ENCODE data around the gene ABCA1.
A peak's percentile ranks its signal among the peaks of the same experiment; 100 is the strongest.
"Not testable (repeated sequence)": the region's sequence is repeated elsewhere in the genome, so short reads cannot be mapped to it uniquely, and the experiment has no call there.

ABCA1 gene

DNA sequence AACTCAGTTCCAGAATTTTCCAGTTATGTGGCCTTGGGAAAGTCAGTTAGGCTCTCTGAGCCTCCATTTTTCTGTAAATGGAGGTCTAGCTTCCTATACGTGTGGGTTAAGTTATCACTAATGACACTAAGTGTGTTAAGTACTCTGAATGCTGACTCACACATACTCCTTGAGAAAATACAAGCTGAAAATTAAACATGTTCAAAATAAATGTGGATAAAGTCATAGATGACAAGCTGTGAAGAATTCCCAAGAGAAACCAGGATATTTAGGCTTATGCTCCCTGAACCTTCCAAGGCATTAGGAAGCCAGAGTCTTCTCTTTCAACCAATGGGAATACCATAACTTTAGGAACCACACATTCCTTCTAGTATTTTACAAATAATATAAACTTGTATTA is 58.1 kb downstream of the ABCA1 start:
- DNase-seq (ENCODE audit: low read depth in 2 of 2): no peak

DNA sequence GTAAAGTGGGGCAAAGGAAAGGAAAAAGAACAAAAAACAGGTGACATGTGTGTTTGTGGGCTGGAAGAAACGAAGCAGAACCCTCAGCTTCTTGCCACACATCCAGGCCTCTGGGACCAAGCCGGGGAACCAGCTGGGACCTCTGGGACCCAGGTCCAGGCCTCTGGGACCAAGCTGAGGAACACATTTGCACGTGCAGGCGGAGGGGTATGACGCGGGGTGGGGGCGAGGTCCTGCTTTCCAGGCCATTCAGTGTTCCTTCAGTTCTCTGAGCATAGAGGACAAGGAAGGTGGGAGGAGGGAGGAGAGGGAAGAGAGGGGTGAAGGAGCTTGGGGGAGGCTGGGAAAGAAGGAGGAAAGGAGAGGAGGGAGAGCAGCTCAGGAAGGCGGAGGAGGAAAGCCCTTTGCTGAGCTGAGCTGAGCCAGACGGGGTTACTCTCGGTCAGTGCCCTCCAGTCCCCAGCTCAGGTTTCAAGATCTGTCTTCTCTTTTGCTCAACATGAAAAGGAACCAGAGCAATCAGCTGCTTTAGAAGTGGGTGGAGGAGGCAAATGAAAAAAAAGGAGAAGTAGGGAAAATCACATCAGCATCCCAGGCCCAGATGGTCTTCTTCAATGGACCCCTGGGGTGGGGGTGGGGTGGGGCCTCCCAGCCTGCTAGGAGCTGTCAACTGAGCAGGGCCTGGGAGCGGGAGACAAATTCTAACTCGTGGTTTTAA is 59.1 kb downstream of the ABCA1 start:
- DNase-seq (ENCODE audit: low read depth in 2 of 2): no peak

DNA sequence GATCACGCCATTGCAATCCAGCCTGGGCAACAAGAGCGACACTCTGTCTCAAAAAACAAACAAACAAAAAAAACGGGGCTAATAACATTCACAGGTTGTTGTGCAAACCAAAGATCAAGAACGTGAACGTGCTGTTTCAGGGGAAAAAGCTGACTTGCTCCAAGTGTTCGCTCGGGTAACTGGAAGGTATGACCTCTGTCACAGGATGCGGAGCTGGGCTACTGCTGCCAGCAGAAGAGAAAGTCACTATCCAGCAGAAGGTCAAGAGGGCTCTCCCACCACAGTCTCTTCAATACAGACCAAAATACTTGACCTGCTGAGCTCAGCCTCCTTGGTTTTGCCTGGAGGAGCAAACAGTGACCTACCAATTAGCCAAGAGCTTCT is 59.7 kb downstream of the ABCA1 start:
- DNase-seq (ENCODE audit: low read depth in 2 of 2): no peak

DNA sequence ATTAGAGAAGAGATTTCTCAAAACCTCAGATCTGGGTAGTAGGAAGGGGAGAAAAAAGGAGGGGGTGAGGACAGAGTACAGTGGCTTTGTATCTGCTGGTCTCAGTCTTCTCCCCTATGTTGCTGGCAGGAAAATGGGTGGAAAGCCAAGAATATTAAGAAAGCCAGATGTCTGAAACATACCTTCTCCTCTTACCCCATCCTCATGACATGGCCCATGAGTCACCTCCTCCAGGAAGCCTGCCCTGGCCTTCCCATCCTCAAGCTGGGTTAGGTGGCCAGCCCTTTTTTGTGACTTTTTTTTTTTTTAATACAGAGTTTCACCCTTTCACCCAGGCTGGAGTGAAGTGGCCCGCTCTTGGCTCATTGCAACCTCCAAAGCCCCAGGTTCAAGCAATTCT is 61.8 kb downstream of the ABCA1 start:
- DNase-seq (ENCODE audit: low read depth in 2 of 2): no peak

DNA sequence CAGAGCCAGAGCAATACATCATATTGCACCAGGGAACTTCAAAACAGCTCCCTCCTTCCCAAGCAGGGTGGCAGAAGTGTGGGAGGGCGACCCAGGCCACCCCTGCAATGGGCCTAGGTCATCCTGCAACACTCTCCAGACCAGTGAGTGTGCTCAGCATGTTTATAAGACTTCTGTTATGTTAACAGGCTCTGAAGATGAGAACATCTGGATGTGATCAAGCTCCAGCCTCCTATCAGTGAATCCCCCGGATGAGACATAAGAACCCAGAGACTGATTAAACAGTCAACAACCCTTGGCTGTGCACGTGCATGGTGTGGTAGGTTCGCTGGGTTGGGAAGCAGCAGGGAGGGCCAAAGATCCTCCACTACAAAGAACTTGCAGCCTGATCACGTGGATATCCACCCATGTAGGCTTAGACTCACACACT is 63.3 kb downstream of the ABCA1 start:
- no peak for DNase-seq (ENCODE audit: low read depth in 2 of 2)

DNA sequence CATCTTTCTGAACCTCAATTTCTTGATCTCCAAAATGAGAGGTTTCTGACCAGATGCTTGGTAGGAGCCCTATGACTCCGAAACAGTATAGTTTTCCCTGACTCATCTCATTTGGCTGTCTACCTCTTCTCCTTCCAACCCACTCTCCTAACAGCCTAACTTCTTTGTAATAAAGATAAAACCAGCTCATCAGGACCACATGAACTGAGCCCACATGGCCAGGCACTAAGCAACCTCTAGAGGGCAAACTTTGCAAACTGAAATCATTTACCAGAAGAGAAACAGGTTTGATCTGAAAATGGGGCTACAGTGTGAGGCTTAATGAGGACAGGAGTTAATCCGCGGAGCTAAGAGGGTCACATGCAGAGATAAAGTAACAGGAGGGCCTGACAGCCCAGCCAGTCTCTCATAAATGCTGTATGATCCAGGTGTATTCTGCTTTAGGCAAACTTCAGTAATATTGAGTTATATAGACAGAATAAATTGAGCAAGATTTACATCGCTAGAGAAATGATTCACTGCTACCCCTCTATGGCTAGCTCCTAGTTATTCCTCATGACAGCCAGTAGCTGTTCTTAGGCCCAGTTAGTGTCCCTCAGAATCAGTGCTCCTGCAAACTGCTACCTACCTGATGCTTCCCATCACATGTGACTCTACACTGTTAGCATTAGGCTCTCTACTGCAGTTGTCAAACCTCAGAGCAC is 64.6 kb downstream of the ABCA1 start:
- DNase-seq (ENCODE audit: low read depth in 2 of 2): peak in 1 of 2 donors; percentile 4

DNA sequence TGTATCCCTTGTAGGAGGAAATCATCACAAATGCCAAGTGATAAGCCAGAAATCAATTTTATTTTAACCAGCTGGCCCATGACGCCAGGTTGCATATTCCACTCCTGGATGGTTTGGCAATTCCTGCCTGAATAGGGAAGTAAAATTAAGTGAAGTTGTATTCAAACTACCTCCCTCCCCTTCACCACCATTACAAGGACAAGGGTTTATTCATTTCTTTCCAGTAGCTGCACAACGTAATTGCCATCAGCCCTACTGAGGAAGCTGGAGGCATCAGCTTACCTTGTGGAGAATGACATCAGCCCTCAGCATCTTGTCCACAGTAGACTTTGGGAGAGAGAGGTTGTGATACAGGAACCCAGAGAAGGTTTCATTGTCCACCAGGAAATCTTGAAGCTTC is 66.6 kb downstream of the ABCA1 start:
- DNase-seq (ENCODE audit: low read depth in 2 of 2): no peak

DNA sequence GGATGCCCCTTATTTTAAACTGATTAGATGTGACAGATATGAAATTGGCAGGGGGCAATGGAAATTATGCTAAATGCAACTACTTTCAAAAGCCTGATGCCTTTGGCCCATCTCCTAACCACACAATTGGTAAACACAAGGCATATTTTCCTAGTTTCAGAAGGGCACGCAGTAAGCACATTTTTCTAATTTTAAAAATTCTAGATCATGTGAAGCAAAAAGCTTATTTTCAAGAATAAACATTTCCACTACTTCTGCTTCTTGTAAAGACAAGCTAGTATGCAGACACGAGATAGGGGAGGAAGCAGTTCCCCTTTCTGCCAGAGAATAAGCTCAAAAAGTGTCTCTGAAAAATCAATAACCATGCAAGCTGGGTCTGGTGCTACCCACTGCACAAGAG is 67.7 kb downstream of the ABCA1 start:
- DNase-seq (ENCODE audit: low read depth in 2 of 2): no peak

DNA sequence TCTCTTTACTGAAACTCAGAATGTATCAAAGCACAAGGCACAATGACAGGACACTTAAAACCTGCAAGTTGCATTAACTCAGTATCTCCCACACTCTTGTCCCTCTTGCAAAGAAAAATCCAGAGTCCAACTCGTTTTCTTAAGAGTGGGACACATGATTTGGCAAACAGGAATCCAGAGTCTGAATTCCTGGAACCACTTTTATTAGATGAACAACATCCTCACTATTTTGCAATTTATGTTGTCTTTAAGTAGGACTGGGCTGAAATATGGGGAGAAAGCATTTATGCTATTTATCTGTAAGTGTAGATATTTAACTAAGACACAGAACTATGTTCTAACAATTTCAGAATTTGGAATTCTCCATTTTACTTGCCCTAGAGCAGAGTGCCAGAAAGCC is 69.1 kb downstream of the ABCA1 start:
- no peak for DNase-seq (ENCODE audit: low read depth in 2 of 2)

DNA sequence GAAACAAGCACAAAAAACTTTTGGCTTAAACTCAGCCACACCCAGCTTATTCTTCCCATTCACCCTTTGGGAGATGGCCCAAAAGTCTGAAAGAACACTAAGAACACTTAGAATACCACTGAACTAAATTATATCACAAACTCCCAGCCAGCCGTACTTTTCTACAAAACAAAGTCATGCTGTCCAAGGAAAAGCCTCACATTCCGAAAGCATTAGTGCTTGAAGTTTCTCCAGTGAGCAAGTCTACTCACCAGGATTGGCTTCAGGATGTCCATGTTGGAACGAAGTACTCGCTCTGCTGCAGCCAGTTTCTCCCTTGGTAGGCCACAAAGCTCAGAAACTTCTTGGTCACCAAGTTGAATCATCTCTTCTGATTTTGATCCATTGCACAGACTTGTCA is 69.7 kb downstream of the ABCA1 start:
- no peak for DNase-seq (ENCODE audit: low read depth in 2 of 2)

DNA sequence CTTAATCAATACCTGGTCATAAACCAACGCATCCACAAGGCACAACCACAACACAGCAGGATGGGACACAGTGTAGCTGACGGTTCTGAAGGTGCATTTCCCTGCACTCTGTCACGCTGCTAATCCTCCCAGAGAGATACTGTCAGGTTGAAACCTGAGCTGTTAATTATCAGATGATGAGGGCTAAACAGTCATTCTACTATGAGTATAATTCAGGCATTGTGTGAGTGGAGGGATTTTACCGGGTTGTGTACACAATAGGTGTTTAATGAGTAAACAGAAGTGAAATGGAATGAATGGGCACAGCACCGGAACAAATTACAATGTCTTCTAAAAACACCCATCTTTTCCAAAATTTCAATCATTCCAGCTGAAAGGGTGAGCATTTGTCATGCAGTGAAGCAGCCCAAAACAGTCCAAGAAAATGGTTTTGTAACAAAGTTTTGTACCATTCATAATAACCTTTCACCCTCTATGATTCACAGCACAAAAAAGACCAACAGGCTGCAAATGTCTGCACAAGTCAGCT is 71.5 kb downstream of the ABCA1 start:
- no peak for DNase-seq (ENCODE audit: low read depth in 2 of 2)

DNA sequence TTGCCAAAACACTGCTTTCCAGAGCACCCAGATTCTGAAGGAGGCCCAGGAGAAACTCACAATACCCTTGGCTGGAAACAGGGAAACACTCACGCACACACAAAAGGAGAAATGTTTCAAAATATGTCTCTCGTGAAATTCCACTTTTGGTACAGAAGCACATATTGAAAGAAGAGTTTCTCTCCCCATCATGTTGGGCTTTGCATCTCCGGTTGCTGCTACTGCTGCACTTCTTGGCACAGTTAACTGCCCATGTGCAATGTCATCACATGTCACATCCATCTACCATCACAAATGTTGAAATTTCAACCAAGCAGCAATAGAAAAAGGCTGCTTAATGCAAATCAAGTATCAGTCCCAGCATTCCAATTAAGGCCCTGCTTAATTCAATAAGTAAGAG is 72.1 kb downstream of the ABCA1 start:
- DNase-seq (ENCODE audit: low read depth in 2 of 2): no peak

DNA sequence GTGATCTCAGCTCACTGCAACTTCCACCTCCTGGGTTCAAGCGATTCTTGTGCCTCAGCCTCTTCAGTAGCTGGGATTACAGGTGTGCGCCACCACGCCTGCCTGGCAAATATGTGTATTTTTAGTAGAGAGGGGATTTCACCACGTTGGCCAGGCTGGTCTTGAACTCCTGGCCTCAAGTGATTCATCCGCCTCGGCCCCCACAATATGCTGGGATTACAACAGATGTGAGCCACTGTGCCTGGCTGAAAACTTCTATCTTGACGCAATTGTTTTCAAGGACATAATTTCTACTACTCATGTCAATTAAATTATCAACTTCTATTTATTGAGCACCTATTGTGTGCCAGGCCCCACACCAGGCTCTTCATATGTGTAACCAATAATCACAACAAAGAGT is 72.7 kb downstream of the ABCA1 start:
- DNase-seq (ENCODE audit: low read depth in 2 of 2): not testable (repeated sequence)

DNA sequence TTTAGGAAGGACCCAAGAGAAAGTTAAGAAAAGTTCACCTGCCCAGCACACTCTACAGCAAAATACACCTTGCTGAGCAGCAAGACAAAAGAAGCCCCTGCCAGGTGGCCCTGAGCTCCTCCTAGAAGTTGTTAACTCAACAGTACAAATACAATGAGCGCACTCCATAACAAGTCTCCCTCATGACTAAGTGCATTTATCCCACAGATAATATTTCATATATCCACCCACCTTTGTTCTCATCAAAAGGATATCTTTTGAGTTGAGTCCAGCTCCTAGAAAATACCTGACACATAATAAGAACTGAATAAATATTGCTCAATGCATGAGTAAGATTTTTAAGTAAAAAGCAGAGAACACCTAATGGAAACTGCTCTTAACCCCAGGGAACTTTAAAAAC is 73.3 kb downstream of the ABCA1 start:
- DNase-seq (ENCODE audit: low read depth in 2 of 2): no peak

DNA sequence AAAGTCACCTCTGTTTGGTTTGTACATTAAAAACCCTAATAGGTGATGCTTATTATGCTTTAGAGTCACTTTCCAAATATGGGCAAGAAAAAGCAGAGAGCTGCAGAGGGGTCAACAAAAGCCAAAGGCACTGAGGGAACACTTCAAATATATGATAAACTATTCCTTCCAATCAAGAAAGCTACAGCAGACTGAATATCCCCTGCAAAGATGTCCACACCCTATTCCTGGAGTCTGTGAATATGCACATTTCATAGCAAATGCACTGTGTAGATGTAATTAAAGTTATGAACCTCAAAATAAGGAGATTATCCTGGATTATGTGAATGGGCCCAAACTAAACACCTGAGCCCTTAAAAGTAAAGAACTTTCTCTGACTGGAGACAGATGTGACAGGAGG is 74.3 kb downstream of the ABCA1 start:
- no peak for DNase-seq (ENCODE audit: low read depth in 2 of 2)

DNA sequence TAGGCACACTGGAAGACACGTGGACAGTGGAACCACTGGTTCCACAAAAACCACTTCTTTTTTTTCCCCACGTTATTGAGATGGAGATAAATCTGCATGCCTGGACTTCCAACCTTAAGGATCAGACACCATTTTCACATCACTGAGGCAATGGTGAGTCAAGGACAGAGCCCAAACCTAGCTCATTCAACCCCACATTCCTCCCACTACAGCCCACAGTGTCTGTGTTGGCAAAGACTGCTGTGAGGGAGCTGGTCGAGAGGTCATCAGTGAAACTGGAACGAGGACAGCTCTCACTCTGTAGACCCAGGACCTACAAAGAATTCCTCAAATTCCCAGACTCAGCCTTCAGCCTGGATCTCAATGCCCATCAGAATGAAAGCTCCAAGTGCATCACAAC is 74.8 kb downstream of the ABCA1 start:
- DNase-seq (ENCODE audit: low read depth in 2 of 2): no peak

DNA sequence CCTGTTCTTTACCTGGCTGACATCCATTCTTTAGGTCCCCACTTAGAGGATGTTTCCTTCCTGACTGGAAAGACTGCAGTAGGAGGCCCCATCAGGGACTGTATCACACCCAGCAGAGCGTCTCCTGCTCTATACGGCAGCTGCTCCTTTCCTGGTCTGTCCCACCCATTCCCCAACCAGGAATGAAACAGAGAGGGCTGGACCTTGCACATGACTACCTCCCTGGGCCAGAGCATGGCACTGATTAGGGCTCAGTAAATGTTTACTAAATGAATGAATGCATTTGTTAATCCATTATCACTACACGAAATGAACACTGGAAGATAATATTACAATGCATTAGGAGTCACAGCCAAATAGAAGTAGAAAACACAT is 76.4 kb downstream of the ABCA1 start:
- no peak for DNase-seq (ENCODE audit: low read depth in 2 of 2)

DNA sequence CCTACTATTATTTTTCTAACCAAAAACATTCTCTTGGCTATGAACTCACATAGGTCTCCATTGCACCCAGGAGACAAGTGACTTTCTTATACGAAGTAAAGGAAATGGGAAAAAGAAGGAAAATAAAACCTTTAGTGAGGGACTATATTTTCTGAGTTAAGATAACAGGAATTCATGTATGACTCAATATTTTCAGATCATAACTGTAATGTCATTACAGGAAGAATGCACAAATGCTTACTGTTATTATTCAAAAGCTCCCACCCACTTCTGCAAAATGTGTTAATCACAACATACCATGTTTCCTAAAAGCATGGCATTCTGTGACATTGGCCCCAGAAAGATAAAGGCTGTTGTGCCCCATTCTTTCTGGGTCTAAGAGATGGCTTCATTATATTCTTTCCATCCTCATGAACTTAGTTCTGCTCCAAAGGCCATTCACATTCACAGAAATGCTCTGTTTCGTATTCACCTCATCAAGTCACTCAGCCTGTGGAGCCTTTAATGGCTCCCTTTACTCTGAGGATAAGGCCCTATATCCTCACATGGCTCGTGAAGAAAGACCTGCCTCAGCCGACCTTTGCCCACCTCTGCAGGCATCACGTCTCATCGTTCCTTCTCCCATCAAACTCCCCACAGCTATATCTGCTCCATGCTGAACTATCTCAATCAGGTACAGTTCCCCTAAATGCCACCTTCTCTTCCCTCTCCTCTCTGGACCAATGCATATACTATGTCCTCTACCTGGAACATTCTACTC is 77.0 kb downstream of the ABCA1 start:
- no peak for DNase-seq (ENCODE audit: low read depth in 2 of 2)

DNA sequence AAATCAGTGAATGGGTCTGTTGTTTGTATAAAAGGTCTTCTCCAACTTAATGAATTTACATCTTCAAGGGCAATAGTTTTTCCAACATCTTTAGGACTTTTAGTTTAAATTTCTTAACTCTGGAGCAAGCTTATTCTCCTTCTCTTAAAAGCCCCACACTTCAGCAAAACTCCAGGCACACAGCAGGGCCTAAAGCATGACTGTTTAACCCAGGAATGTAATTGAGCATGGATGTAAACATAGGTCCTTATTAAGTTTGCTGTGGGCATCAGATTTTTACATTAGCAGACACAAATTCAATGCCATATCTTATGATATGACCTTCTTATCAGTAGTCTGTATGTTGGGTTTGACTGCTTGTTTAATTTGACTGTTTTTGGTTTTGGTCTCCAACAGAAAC is 78.9 kb downstream of the ABCA1 start:
- no peak for DNase-seq (ENCODE audit: low read depth in 2 of 2)

DNA sequence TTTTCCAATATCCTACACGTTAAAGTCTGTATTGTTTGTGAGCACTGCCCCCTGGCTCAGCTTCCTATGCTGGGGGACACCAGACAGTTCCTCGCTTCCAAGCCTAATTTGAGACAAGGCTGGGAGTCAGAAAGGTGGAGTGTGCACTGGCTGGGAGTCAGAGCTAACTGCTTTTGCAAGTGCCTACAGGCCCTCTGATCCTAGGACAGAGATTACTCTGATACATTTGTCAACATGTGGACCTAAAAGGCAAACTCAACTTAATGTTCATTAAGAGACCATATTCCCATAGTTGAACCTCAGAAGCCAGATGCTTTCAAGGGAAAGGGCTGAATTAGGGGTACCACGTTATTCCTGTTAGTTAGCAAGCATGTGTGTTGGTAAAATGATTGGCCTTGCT is 83.2 kb downstream of the ABCA1 start:
- no peak for DNase-seq (ENCODE audit: low read depth in 2 of 2)

DNA sequence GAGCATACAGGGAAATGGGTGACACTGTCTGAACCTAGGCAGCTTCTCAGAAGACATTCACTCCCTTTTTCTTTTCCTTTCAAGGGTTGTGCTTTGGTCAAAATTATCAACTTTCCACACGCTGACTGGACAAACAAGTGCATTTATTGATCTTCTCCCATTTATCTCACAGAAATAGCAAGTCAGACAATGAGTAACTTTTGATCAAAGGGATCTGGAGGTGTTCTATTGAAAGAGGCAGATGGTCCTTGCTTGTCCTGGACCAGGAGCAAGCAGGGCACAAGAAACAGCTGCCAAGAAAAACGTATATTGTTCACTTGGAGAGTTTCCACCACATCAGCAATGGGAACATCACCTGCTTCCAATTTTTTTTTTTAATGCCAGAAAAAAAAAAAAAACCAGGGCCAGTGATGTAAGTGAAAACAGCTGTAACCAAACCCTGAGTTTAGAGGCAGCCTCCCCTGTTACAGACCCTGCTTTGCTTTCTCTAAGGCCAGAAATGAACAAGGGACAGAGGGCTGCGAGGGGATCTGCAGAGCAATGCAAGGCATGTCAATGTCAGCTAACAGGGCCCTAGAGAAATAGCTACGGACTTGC is 84.2 kb downstream of the ABCA1 start:
- DNase-seq (ENCODE audit: low read depth in 2 of 2): no peak

DNA sequence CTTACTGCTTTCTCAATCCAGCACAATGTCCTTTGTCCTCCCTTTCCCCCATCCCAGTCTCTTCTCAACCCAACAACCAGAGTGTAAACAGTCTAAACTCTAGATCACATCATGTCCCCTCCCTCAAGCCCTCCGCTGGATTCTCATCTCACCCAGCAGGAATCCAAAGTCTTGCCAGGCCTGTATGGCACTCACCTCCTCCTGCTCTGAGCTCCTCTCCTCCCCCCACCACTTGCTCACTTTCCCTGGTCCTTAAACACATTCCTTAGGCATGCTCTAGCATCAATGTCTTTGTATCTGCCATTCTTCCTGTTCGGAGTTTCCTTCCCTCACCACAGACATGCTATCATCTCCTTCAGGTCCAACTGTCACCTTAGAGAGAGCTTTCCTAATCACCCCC is 85.3 kb downstream of the ABCA1 start:
- no peak for DNase-seq (ENCODE audit: low read depth in 2 of 2)

All from stimulated activated CD8-positive, alpha-beta memory T cell treated with anti-CD3 and anti-CD28 coated beads, Interleukin-2, amount 100 ng/mL, for 1 hour (primary cell).